Renal cortex interstitium (tissue), 11 donors: ENCODE results near the gene TMEM121. TPM values are rescaled to one million over a fixed set of nuclear protein-coding genes. Genes with fewer than 3 reads are reported as not detected.

Experiments used
- DNase-seq, 11 donors: peaks; one replicate each; pipeline ENCODE4 v3.0.0-alpha.2; 2013; ENCODE audit warnings: low read depth in 9 of 11, low spot score in 4 of 11; ENCODE audit errors: extremely low read depth in 1 of 11
- polyA plus RNA-seq, 3 donors: library from polyadenylated mRNA; unstranded; fragments of 120-200 nt; gene quantifications; one replicate each; pipeline ENCODE4 v1.2.1, GENCODE V29; 2013; ENCODE audit not compliant: insufficient read length in 3 of 3

The TMEM121 gene
- polyA plus RNA-seq, 3 donors: 1.7 to 6.0 (median 5.7) TPM

DNA sequence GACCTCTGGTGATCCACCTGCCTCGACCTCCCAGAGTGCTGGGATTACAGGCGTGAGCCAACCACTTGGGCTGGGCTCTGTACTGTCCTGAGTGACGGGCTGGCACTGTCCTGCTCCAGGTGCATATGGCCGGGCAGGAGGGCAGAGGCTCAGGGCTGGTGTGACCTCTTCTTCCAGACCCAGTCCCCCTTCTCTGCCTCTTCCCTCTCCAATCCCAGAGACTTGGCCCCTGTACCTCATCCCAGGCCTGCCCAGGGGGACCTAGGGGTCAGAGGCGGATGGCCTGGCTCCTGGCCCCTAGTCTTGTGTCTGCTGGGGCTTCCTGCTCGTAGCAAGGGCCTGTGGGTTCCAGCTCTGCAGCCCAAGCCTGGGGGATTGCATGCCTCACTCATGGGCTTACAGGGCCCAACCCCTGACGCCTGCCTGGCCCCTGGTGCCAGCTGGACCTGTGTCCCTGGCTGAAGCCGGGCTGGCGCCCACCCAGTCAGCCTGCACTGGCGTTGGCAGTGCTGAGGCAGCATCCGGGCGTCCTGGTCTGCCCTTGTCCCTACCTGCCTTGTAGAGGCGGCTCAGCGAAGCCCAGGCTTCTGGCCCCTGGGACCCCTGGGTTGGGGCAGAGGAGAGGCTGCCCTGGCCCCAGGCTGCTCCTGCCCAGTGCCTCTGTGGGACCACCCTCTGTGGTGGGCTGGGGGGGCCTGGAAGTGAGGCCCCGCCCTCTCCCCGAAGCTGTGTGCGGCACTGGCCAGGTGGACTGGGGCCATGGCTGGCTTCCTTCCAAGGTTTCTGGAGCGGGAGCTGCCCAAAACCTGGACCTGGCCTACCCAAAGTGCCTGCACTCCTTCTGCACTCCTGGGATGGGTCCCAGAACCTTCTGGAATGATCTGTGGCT lies 31.0 kb upstream of the TMEM121 start:
- DNase-seq: no peak

DNA sequence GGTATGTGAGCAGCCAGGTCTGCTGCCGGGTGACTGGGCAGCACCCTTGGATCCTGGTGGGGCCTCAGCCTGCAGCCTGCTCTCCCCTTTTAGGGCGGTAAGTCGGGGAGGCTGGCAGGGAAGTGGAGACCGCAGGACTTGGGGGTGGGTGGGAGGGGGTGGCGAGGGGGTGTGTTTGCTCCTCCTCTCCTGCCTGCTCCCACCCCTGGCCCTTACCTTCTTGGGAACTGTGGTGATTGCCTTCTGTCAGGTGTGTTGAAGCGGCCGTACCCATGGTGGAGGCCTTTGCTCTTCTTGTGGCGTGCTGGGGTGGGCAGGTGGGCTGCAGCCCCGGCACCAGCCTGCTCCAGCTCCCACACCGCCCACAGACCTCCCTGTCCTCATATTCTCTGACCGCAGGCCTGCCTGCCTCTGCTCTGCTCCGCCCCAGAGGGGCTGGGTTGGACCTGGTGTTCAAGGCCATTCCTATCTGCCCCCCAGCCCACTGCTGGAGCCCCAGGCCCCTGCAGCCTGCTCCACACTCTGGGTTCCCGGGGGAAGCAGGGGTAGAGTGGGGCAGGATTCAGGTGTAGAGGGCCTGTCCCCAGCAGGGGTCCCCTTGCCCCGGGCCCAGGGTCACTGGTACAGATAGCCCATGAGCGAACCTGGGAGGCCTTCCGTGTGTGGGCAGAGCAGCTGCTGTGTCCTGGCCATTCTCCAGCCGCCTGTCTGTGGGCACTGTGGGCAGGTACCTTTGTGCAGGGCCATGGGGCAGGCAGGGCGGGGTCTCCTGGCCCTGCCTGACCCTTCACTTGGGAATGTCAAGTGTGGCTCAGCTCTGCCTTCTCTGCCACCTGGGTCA lies 30.2 kb upstream of the TMEM121 start:
- no peak for DNase-seq

DNA sequence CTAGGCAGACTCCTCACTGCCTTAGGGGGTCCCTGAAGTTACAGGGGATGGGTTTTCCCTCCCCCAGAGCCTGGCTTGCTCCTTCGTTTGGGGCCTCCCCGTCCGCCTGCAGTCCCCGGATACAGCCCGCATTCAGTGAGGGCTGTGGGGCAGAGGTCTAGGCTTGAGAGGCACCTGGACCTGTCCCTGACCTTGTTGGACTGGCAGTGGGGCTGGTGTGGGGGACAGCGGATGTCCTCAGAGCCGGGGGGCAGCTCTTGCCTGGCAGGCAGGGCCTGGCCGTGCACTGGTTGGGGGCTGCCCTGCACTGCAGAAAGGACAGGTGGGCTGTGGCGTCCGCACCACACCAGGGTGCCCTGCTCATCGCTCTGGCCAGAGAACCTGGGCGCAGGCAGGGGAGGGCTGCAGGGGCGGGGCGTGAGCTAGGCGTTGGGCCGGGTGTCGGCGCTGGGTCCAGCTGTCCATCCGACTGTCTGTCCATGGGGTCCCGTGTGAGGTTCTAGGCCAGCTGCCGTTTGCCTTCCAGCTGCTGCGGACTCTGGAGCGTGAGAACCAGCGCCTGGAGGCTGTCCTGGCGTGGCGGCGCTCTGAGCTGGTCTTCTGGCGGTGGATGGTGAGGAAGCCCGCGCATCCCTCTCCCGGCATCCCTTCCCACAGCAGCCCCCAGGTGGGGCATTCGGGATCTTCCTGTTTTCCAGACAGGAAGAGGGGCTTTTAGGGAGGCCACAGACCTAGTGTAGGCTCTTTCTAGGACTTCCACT lies 29.4 kb upstream of the TMEM121 start:
- DNase-seq: no peak

DNA sequence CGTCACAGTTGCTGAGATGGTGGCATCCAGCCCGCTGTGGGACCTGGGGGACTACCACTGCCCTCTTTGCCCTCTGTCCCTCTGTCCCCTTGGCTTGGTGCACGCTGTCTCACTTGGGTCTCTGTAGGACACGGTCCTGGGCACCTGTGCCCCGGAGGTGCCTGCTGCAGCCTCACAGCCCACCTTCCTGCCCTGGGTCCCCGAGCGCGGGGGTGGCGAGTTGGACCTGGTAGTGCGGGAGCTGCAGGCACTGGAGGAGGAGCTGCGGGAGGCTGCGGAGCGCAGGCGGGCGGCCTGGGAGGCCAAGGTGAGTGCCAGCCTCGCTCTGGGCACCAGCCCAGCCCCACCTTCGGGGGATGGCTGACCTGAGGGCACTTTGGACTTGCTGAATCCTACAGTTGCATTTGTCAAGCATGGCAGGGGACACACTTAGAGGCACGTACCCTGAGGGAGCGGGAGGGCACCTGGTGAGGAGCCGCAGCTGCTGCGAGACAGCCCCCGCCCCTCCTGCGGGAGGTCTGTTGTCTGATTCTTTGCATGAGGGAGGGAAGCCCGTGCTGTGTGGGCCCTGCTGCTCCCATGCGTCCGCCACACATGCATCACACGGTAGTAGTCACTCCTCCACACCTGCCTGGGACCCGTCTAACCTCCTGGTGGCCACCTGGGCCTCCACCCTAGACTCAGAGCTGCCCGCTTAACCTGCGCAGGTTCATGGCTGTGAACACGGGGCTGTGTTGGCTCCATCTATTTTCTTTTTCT lies 28.5 kb upstream of the TMEM121 start:
- DNase-seq: no peak

DNA sequence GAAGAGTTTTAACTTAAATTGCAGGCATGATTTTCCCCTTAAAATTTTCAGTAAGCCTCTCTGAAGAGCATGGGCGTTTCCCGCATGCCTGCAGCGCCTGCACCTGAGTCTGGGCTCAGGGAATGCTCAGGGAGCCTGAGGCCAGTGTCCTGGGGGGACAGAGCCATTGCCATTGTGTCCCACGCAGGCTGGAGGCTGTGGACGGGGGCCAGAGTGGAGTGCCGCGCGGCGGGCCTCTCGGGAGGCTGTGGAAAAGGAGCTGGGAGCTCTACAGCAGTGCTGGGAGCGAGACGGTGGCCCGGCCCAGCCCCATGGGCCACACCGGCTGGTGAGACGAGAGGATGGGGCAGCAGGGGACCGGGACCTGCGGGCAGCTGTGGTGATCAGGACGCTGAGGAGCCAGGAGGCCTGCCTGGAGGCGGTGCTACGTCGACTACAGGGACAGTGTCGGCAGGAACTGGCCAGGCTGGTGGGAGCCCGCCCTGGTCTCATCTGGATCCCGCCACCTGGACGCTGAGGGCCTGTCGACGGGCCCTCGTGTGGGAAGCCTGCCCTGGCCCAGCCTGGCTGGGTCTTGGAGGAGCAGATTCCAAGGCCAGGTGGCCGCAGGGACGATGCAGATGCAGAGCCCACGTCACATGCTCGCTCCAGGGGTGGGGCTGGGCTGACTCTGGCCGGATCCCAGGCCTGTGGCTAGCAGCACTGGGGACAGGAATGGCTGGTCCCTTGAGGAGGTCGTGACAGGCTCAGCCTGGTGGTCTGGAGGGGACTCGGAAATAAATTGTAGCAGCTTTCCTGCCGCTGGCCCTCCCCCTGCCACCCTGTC lies 27.7 kb upstream of the TMEM121 start:
- DNase-seq: no peak

DNA sequence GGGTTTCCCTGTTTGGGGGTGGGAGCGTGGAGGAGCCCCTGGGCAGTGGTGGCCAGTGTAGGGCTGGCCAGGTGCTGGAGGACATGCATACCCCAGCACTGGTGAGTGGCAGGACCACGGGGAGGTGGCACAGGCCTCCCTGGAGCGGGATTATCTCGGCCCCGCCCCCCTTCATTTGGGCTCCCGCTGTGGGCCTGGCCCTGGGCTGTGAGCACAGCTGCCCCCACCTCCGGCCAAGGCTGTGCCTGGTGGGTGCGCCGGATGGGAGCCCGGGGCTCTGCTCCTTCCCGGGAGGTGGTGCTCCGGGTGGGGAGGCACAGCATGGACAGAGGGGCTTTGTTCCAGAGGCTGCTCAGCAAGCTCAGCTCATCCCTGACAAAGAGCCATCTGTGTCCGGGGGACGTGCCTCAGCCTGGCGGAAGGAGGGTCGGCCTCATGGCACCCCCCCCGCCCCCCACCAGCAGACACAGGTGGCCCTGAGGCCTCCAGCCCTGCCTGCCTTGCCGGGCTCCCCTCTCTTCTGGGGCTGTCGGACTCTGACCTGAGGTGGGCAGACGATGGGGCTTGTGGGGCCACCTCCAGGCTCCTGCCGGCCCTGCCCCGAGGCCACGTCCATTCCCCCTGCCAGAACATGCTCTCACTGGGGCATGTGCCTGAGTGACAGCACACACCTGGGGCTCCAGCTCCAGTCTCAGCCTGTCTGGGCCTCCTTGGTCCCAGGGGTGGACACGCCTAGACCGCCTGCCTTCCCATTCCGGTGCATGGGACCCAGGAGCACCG lies 26.9 kb upstream of the TMEM121 start:
- no peak for DNase-seq

DNA sequence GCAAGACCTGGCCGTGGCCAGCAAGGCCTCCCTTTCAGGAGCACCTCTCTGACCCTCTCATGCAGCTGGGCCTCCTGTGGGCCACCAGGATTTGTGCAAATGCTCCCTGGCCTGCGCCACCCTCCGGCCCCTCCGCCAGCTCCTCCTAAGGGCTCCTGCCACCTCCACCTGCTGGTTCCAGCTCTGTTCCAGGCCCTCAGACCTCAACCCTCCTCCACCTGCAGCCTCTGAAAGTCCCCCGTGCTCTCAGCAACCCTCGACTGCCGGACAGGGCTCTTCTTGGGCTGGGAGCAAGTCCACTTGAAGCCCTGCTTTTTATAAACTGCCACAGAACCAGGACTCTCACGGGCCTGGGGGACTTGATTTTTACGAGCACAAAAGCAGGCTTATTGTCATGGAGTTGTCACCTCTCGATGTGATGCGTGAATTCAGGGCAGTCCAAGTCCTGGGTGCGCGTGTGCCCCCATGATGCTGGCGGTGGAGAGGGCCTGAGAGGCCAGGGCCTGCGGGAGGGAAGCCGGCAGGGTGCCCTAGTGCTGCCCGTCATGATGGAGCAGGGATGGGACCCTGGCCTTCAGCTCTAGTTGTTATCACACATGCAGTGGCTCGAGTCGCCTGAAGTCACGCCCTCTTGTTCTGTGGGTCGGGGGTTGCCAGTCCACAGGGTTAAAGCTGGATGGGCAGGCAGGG lies 26.2 kb upstream of the TMEM121 start:
- DNase-seq: no peak

DNA sequence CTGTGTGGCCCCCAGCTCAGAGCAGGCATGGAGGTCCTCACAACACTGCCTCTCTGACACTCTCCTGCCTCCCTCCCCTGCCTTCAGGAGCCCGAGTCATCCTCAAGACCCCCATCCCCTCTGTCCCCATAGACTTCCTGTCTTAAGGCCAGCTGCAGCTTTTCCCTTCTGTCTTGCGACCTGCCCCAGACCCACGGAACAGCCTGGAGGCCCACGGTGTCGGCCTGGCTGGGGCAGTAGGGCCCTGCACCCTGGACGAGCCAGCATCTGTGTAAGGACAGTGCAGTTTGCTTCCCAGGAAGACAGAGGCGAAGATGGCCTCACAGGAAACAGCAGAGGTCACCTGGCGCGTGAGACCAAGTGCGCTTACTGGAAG lies 25.7 kb upstream of the TMEM121 start:
- no peak for DNase-seq

DNA sequence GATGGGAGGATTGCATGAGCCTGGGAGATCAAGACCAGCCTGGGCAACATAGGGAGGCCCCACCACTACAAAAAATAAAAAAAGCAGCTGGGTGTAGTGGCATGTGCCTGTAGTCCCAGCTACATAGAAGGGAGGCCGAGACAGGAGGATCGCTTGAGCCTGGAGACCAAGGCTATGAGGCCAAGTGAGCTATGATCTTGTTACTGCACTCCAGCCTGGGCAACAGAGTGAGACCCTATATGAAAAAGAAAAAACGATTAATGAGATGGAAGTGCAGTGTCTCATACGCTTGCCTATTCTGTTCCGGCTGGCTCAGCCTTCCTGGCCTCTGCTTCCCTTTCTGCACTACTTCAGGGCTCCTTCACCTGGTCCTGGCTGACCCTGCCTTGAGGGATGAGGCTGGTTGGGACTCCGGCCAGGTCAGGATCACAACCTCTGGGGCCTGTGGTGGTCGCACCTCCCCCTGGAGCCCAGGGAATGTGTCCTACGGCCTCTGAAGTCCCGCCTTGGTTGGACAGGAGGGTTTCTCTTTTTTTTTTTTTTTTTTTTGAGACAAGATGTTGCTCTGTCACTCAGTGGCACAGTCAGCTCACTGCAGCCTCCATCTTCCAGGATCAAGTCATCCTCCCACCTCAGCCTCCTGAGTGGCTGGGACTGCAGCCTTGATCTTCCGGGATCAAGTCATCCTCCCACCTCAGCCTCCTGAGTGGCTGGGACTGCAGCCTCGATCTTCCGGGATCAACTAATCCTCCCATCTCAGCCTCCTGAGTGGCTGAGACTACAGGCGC lies 24.7 kb upstream of the TMEM121 start:
- DNase-seq: no peak

DNA sequence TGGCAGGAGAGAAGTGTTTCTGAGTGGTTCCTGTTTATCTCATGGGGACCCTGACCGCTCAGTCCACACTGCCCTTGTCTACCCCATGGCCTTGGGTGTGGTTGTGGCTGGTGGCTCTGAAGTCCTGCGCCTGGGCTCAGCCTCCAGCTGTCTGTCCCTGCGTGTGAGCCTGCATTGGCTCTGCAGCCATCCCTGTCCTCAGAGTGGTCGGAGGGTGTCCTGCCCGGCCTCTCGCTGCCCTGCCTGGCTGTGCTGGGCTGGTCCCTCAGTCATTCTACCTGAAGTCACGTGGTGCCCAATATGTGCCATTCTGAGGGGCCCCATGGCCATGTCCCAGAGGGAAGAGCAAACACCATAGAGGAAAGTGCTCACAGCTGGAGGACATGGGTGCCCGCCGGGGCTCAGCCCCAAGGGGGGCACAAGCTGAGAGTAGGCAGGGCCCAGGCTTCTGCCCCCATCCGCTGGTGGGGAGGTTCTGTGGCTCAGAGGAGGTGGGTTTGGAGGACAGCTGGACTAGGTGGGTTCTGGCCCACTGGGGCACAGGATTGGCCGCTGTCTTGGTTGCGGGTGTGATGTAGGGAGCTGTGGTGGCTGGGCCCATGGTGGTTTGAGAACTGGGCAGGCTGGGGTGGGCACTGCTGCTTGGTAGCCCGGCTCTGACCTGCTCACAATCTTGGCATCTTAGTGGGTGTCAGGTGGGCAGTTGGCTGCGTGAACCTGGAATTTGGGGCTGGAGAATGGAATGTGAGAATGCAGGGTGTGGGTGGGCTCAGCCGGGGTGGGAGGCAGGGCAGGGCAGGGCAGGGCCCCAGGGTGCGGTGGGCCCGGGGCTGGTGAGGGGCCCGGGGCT lies 23.7 kb upstream of the TMEM121 start:
- DNase-seq: no peak

DNA sequence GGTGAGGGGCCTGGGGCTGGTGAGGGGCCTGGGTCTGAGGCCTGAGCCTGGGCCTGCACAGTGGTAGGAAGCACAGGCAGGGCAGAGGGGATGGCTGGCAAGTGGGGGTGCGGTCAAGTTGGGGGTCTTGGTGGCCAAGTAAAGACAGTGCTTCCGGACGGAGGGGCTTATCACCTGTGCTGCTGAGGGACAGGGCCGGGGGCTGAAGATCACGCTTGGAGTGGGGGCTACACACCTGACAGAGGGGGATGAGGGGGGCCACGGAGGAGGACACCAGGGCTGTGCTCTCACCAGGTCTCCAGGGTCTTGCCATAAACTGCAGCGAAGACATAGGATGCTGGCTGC lies 23.1 kb upstream of the TMEM121 start:
- no peak for DNase-seq

DNA sequence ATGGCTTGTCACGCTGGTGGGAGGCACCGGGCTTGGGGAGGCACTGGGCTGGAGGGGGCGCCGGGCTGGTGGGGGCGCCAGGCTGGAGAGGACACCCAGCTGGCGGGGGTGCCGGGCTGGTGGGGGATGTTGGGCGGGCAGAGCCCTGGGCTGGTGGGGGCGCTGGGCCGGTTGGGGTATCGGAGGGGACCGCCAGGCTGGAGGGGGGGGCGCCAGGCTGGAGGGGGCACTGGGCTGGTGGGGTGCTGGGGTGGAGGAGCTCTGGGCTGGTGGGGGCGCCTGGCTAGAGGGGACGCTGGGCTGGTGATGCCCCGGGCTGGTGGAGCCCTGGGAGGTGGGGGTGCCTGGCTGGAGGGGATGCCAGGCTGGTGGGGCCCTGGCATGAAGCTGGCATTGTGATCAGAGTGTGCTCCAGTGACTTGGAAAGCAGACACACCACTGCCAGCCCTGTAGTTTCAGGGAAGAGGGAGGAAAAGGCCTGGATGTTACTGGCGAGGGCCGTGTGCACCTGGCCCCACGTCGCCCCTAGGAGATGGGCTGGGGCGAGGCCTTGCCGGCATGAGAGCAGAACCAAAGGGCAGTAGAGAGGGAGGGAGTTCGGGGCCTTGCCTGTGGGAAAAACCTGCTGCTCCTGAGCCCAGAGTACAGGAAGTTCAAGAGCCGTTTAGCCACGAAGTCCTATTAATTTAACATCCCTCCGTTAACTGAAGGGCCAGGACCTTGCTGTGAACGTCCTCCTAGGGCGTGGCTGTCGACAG lies 22.3 kb upstream of the TMEM121 start:
- no peak for DNase-seq

DNA sequence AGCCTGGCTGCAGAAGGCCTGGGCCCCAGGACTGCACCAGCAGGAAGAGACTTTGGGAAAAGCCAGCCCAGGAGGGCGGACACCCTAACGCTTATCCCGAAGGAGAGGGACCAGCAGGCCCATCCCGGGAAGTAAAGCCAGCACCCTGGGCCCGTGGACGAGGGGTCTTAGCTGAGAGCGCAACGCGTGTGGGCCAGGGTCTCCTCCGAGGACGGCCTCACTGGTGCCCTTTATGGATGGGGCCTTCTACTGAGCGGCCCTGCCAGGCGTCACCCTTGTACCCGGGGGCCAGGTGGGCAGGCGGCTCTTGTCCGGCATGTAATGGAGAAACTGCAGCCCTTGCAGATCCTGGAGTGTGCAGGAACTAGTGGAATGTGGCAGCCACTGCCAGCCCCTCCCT lies 21.3 kb upstream of the TMEM121 start:
- DNase-seq: no peak

DNA sequence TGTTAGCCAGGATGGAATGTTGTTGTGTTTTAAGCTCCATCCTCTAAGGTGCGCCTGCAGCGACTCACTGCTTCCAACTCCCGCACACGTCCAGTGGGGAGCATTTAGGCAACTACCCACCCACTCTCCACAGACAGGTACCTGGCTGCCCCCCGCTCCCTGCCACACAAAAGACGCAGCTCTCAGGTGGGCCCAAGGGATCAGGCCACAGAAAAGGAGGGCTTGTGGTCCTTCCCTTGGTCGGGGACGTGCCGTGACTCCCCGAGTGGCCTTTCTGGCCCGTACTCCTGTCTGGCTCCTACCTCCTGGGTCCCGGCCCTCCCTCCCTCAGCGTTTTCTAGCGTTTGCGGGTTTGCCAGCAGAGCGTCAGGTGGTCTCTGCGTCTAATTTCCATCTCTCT lies 19.1 kb upstream of the TMEM121 start:
- DNase-seq: no peak

DNA sequence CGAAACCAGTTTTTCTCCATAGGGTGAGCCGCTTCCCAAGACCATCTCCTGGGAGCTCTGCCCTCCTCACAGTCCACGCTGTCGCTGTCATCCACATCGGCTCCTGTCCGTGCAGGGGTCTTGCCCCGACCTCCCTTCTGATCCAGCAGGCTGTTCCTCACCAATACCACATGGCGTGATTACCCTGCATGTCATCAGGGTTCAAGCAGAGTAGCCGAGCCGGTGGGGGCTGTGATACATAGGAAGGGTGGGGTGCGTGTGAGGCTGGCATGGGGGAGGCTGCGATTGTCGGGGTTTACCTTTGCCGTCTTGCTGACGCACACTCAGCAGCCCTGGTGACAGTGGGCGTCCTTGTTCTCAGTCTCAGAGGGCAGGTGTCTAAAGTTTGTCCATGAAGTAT lies 18.3 kb upstream of the TMEM121 start:
- DNase-seq: no peak
